ENCODE measurements around the gene DUSP10.

DNA sequence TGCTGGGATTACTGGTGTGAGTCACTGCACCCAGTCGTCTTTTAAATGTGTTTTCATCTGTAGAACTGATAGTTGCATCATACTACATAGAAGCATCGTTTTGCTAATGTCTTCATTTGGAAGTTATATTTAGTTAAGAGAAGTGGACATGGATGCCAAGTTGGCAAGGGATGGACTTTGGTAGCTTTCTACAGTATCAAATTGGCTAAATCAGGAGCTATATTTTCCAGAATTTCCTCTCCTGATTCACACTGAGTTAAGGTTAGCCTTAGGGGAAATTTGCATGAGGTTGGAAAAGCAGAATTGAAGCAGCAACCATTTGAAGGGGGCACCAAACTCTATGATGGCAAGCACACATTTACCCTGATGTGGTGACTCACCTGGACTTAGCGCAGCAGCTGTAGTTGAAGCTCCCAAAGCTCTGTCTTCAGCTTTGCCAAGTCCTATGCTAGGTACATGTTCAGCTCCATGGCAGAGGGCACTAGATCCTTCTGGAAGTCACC, 43.9 kb downstream of the DUSP10 start:
- no peak for TF ChIP-seq GATA3 (IDR thresholded peaks at IDR 0.05; ENCODE audit: low read depth, low read length)
- no peak for TF ChIP-seq GATA2 (IDR thresholded peaks at IDR 0.05; ENCODE audit: low read depth, low read length)

All from SH-SY5Y (cell line).